H1 (cell line): Measurements from ENCODE around the gene LMO4.

Experiments used
- ASH2L ChIP-seq: fragments of 200-600, 300-600 bp; sonication (generic); IDR thresholded peaks from one replicate; pipeline ENCODE4 v1.7.1; 2017; ENCODE audit warnings: low read length
- EGR1 ChIP-seq: IDR thresholded peaks from 2 replicates; pipeline ENCODE4 v1.6.1; 2011; ENCODE audit warnings: low read depth, low read length, borderline replicate concordance
- POLR2AphosphoS5 ChIP-seq: IDR thresholded peaks from 2 replicates; pipeline ENCODE4 v1.6.1; 2011; ENCODE audit warnings: low read depth, low read length
- TF ChIP-seq, protein P1 (sequence below): IDR thresholded peaks from 2 replicates; pipeline ENCODE4 v1.6.1; 2012; ENCODE audit warnings: inconsistent platforms
- TF ChIP-seq, protein P2 (sequence below), 3 experiments: IDR thresholded peaks; 1 replicate in 2 of 3; 2 replicates in 1 of 3; pipeline versions ENCODE4 v1.5.1 to v1.6.1; 2011; ENCODE audit warnings: low read length in 3 of 3, mild to moderate bottlenecking in 3 of 3, inconsistent platforms in 2 of 3, low read depth in 1 of 3, moderate library complexity in 1 of 3; ENCODE audit not compliant: insufficient read depth in 1 of 3; ENCODE audit errors: control extremely low read depth in 1 of 3
- TF ChIP-seq, protein P3 (sequence below): IDR thresholded peaks from 2 replicates; pipeline ENCODE4 v1.6.1; 2011; ENCODE audit warnings: low read length, improper control_type of control experiment

DNA sequence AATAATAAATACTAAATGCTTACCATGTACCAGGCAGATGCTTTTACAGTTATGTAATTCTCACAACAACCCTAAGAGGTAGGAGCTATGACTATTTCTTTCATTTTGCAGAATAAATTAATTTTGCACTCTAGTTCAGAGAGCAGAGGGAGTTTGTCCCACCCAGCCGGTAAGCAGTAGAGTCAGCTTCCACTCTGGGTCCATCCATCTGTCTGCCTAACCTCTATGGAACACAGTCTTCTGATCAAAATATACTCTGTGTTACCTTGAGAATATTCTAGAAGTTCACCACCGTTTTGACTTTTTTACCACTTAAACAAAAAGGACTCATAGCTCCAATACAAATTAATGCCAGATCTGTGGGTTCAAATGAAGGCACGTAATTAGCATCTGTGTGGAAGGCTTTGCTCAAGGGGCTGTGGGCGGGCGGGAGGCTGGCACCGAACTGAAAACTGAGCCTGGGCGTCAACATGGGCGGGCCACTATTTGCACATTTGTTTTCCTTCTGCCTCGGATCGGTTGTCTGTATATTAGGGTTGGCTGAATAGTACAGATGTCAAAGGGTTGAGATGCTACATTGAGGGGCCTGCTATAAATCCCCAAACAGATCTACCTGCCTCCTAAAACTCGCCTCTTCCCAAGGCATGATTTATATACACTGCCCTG, 33.1 kb upstream of the LMO4 start:
- TF ChIP-seq, protein P1, sequence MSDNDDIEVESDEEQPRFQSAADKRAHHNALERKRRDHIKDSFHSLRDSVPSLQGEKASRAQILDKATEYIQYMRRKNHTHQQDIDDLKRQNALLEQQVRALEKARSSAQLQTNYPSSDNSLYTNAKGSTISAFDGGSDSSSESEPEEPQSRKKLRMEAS, result no peak
- TF ChIP-seq EGR1 (no peak), ASH2L (no peak), POLR2AphosphoS5 (no peak)
- TF ChIP-seq, protein P2, sequence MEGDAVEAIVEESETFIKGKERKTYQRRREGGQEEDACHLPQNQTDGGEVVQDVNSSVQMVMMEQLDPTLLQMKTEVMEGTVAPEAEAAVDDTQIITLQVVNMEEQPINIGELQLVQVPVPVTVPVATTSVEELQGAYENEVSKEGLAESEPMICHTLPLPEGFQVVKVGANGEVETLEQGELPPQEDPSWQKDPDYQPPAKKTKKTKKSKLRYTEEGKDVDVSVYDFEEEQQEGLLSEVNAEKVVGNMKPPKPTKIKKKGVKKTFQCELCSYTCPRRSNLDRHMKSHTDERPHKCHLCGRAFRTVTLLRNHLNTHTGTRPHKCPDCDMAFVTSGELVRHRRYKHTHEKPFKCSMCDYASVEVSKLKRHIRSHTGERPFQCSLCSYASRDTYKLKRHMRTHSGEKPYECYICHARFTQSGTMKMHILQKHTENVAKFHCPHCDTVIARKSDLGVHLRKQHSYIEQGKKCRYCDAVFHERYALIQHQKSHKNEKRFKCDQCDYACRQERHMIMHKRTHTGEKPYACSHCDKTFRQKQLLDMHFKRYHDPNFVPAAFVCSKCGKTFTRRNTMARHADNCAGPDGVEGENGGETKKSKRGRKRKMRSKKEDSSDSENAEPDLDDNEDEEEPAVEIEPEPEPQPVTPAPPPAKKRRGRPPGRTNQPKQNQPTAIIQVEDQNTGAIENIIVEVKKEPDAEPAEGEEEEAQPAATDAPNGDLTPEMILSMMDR (IDR thresholded peaks at IDR 0.05; ENCODE audit: control extremely low read depth in 1 of 3, insufficient read depth in 1 of 3, low read depth in 1 of 3, low read length in 3 of 3), result no peak
- TF ChIP-seq, protein P3, sequence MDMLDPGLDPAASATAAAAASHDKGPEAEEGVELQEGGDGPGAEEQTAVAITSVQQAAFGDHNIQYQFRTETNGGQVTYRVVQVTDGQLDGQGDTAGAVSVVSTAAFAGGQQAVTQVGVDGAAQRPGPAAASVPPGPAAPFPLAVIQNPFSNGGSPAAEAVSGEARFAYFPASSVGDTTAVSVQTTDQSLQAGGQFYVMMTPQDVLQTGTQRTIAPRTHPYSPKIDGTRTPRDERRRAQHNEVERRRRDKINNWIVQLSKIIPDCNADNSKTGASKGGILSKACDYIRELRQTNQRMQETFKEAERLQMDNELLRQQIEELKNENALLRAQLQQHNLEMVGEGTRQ, result no peak
